ENCODE measurements around the gene FN1. TPM values are rescaled to one million over a fixed set of nuclear protein-coding genes. Genes with fewer than 3 reads are reported as not detected.

Gene FN1
- total RNA-seq, 1 experiment from 2014 or later: 102 TPM

DNA sequence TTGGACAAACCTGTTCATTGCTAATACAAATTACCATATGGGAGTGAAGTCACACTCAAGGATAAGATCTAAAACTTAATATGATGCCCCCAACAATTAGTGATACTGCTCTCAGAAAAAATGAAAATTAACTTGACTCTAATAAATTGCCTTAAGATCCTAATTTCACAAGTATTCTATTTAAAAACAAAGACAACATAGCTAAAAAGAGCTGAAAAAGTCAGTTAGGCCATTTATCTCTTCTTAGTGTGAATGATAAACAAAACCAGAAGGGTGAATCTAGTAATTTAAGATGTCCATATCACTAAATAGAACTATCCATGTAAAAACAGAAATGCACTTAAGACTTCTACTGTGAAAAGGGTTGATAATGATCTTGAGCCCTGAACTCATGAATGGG lies 53.4 kb downstream of the FN1 start (continued):
- TF ChIP-seq, protein P1, sequence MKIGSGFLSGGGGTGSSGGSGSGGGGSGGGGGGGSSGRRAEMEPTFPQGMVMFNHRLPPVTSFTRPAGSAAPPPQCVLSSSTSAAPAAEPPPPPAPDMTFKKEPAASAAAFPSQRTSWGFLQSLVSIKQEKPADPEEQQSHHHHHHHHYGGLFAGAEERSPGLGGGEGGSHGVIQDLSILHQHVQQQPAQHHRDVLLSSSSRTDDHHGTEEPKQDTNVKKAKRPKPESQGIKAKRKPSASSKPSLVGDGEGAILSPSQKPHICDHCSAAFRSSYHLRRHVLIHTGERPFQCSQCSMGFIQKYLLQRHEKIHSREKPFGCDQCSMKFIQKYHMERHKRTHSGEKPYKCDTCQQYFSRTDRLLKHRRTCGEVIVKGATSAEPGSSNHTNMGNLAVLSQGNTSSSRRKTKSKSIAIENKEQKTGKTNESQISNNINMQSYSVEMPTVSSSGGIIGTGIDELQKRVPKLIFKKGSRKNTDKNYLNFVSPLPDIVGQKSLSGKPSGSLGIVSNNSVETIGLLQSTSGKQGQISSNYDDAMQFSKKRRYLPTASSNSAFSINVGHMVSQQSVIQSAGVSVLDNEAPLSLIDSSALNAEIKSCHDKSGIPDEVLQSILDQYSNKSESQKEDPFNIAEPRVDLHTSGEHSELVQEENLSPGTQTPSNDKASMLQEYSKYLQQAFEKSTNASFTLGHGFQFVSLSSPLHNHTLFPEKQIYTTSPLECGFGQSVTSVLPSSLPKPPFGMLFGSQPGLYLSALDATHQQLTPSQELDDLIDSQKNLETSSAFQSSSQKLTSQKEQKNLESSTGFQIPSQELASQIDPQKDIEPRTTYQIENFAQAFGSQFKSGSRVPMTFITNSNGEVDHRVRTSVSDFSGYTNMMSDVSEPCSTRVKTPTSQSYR (CRISPR knock-in tag; IDR thresholded peaks at IDR 0.05): no peak
- TF ChIP-seq, protein P2, sequence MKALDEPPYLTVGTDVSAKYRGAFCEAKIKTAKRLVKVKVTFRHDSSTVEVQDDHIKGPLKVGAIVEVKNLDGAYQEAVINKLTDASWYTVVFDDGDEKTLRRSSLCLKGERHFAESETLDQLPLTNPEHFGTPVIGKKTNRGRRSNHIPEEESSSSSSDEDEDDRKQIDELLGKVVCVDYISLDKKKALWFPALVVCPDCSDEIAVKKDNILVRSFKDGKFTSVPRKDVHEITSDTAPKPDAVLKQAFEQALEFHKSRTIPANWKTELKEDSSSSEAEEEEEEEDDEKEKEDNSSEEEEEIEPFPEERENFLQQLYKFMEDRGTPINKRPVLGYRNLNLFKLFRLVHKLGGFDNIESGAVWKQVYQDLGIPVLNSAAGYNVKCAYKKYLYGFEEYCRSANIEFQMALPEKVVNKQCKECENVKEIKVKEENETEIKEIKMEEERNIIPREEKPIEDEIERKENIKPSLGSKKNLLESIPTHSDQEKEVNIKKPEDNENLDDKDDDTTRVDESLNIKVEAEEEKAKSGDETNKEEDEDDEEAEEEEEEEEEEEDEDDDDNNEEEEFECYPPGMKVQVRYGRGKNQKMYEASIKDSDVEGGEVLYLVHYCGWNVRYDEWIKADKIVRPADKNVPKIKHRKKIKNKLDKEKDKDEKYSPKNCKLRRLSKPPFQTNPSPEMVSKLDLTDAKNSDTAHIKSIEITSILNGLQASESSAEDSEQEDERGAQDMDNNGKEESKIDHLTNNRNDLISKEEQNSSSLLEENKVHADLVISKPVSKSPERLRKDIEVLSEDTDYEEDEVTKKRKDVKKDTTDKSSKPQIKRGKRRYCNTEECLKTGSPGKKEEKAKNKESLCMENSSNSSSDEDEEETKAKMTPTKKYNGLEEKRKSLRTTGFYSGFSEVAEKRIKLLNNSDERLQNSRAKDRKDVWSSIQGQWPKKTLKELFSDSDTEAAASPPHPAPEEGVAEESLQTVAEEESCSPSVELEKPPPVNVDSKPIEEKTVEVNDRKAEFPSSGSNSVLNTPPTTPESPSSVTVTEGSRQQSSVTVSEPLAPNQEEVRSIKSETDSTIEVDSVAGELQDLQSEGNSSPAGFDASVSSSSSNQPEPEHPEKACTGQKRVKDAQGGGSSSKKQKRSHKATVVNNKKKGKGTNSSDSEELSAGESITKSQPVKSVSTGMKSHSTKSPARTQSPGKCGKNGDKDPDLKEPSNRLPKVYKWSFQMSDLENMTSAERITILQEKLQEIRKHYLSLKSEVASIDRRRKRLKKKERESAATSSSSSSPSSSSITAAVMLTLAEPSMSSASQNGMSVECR (CRISPR knock-in tag; IDR thresholded peaks at IDR 0.05; ENCODE audit: borderline replicate concordance): no peak
- TF ChIP-seq, protein P3, sequence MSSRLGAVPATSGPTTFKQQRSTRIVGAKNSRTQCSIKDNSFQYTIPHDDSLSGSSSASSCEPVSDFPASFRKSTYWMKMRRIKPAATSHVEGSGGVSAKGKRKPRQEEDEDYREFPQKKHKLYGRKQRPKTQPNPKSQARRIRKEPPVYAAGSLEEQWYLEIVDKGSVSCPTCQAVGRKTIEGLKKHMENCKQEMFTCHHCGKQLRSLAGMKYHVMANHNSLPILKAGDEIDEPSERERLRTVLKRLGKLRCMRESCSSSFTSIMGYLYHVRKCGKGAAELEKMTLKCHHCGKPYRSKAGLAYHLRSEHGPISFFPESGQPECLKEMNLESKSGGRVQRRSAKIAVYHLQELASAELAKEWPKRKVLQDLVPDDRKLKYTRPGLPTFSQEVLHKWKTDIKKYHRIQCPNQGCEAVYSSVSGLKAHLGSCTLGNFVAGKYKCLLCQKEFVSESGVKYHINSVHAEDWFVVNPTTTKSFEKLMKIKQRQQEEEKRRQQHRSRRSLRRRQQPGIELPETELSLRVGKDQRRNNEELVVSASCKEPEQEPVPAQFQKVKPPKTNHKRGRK (CRISPR knock-in tag; IDR thresholded peaks at IDR 0.05; ENCODE audit: borderline replicate concordance): no peak
- no peak for TF ChIP-seq NFATC4 (CRISPR knock-in tag; IDR thresholded peaks at IDR 0.05)
- TF ChIP-seq, protein P4, sequence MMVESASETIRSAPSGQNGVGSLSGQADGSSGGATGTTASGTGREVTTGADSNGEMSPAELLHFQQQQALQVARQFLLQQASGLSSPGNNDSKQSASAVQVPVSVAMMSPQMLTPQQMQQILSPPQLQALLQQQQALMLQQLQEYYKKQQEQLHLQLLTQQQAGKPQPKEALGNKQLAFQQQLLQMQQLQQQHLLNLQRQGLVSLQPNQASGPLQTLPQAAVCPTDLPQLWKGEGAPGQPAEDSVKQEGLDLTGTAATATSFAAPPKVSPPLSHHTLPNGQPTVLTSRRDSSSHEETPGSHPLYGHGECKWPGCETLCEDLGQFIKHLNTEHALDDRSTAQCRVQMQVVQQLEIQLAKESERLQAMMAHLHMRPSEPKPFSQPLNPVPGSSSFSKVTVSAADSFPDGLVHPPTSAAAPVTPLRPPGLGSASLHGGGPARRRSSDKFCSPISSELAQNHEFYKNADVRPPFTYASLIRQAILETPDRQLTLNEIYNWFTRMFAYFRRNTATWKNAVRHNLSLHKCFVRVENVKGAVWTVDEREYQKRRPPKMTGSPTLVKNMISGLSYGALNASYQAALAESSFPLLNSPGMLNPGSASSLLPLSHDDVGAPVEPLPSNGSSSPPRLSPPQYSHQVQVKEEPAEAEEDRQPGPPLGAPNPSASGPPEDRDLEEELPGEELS (CRISPR knock-in tag; IDR thresholded peaks at IDR 0.05): no peak

DNA sequence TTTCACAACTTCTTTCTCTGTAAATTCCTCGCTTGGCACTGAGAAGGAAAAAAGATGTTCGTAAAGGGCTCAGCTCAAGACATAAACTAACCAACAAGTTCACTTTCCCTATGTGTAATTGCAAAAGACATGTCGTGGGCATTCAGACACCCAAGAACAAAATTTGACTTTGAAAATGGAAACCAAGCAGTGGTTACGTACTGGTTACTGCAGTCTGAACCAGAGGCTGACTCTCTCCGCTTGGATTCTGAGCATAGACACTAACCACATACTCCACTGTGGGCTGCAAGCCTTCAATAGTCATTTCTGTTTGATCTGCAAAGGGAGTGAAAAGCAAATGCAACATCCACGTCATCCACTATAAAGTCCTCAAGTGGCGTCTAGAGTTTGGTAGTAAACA lies 53.9 kb downstream of the FN1 start:
- Mint-ChIP-seq H3K36me3 (peaks cover 59% of the 10 kb centered on the region), H3K4me3 (no peak overlapping the region), H3K27me3 (ENCODE audit: low read depth) (no peaks in the 10 kb centered on the region), H3K9me3 (no peaks in the 10 kb centered on the region; the same call in 1 of the 2 replicates), H3K4me1 (peaks cover 3% of the 10 kb centered on the region; the same call in 1 of the 2 replicates), H3K27ac (no peak overlapping the region)
- ChIA-PET POLR2A (no interaction called here), CTCF (no interaction called here)
- DNase-seq (ENCODE audit: low spot score) (no peak), ATAC-seq (no peak)
- no peak for TF ChIP-seq CREB1 (CRISPR knock-in tag; IDR thresholded peaks at IDR 0.05)
- TF ChIP-seq KAT7 (CRISPR knock-in tag; IDR thresholded peaks at IDR 0.05; ENCODE audit: borderline replicate concordance): no peak
- TF ChIP-seq FOXP1 (CRISPR knock-in tag; IDR thresholded peaks at IDR 0.05; ENCODE audit: borderline replicate concordance): no peak
- TF ChIP-seq, protein P5, sequence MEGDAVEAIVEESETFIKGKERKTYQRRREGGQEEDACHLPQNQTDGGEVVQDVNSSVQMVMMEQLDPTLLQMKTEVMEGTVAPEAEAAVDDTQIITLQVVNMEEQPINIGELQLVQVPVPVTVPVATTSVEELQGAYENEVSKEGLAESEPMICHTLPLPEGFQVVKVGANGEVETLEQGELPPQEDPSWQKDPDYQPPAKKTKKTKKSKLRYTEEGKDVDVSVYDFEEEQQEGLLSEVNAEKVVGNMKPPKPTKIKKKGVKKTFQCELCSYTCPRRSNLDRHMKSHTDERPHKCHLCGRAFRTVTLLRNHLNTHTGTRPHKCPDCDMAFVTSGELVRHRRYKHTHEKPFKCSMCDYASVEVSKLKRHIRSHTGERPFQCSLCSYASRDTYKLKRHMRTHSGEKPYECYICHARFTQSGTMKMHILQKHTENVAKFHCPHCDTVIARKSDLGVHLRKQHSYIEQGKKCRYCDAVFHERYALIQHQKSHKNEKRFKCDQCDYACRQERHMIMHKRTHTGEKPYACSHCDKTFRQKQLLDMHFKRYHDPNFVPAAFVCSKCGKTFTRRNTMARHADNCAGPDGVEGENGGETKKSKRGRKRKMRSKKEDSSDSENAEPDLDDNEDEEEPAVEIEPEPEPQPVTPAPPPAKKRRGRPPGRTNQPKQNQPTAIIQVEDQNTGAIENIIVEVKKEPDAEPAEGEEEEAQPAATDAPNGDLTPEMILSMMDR (IDR thresholded peaks at IDR 0.05): no peak
- TF ChIP-seq, protein P6, sequence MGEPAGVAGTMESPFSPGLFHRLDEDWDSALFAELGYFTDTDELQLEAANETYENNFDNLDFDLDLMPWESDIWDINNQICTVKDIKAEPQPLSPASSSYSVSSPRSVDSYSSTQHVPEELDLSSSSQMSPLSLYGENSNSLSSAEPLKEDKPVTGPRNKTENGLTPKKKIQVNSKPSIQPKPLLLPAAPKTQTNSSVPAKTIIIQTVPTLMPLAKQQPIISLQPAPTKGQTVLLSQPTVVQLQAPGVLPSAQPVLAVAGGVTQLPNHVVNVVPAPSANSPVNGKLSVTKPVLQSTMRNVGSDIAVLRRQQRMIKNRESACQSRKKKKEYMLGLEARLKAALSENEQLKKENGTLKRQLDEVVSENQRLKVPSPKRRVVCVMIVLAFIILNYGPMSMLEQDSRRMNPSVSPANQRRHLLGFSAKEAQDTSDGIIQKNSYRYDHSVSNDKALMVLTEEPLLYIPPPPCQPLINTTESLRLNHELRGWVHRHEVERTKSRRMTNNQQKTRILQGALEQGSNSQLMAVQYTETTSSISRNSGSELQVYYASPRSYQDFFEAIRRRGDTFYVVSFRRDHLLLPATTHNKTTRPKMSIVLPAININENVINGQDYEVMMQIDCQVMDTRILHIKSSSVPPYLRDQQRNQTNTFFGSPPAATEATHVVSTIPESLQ (CRISPR knock-in tag; IDR thresholded peaks at IDR 0.05): no peak
- no peak for TF ChIP-seq RELA (CRISPR knock-in tag; IDR thresholded peaks at IDR 0.05; ENCODE audit: borderline replicate concordance)
- no peak for TF ChIP-seq GABPB1 (CRISPR knock-in tag; IDR thresholded peaks at IDR 0.05)
- TF ChIP-seq, protein P7, sequence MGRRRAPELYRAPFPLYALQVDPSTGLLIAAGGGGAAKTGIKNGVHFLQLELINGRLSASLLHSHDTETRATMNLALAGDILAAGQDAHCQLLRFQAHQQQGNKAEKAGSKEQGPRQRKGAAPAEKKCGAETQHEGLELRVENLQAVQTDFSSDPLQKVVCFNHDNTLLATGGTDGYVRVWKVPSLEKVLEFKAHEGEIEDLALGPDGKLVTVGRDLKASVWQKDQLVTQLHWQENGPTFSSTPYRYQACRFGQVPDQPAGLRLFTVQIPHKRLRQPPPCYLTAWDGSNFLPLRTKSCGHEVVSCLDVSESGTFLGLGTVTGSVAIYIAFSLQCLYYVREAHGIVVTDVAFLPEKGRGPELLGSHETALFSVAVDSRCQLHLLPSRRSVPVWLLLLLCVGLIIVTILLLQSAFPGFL (CRISPR knock-in tag; IDR thresholded peaks at IDR 0.05; ENCODE audit: borderline replicate concordance): no peak
- TF ChIP-seq, protein P8, sequence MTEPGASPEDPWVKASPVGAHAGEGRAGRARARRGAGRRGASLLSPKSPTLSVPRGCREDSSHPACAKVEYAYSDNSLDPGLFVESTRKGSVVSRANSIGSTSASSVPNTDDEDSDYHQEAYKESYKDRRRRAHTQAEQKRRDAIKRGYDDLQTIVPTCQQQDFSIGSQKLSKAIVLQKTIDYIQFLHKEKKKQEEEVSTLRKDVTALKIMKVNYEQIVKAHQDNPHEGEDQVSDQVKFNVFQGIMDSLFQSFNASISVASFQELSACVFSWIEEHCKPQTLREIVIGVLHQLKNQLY (CRISPR knock-in tag; IDR thresholded peaks at IDR 0.05): no peak
- no peak for TF ChIP-seq GRHL2 (CRISPR knock-in tag; IDR thresholded peaks at IDR 0.05; ENCODE audit: insufficient replicate concordance, severe bottlenecking)
- TF ChIP-seq TEAD1 (CRISPR knock-in tag; IDR thresholded peaks at IDR 0.05): no peak
- no peak for TF ChIP-seq SMAD4 (CRISPR knock-in tag; IDR thresholded peaks at IDR 0.05)
- no peak for TF ChIP-seq RORB (CRISPR knock-in tag; IDR thresholded peaks at IDR 0.05)
- no peak for TF ChIP-seq FOXK1 (CRISPR knock-in tag; IDR thresholded peaks at IDR 0.05)

Data from WTC11 (cell line).